B cell (primary cell): ENCODE results near the gene HLA-F.

Experiments
- EZH2 ChIP-seq: IDR thresholded peaks from 2 replicates; pipeline ENCODE4 v1.6.1; 2012; ENCODE audit warnings: borderline replicate concordance, low read depth, mild to moderate bottlenecking, moderate library complexity, low read length; ENCODE audit not compliant: insufficient read depth, poor library complexity, severe bottlenecking
- TF ChIP-seq, protein P1 (sequence below): fragments of 200-600 bp; IDR thresholded peaks from one replicate; pipeline ENCODE4 v1.8.0; 2022; ENCODE audit warnings: antibody characterized with exemption, mild to moderate bottlenecking

DNA sequence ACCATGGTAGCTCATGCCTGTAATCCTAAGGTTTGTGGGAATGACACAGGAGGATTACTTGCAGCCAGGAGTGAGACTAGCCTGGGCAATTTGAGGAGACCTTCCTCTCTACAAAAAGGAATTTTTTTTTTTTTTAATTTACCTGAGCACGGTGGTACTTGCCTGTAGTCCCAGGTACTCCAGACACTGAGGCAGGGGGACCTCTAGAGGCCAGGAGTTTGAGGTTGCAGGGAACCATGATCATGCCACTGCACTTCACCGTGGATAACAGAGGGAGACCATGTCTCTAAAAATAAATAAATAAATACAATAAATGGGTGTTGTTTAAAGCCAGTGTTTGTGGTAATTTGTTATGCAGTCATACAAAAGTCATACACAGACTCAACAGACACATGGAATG, 2.4 kb upstream of the HLA-F start:
- TF ChIP-seq, protein P1, sequence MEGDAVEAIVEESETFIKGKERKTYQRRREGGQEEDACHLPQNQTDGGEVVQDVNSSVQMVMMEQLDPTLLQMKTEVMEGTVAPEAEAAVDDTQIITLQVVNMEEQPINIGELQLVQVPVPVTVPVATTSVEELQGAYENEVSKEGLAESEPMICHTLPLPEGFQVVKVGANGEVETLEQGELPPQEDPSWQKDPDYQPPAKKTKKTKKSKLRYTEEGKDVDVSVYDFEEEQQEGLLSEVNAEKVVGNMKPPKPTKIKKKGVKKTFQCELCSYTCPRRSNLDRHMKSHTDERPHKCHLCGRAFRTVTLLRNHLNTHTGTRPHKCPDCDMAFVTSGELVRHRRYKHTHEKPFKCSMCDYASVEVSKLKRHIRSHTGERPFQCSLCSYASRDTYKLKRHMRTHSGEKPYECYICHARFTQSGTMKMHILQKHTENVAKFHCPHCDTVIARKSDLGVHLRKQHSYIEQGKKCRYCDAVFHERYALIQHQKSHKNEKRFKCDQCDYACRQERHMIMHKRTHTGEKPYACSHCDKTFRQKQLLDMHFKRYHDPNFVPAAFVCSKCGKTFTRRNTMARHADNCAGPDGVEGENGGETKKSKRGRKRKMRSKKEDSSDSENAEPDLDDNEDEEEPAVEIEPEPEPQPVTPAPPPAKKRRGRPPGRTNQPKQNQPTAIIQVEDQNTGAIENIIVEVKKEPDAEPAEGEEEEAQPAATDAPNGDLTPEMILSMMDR = no peak
- no peak for TF ChIP-seq EZH2
